Endothelial cell of umbilical vein (primary cell): Measurements from ENCODE around the gene DOCK7. TPM values are rescaled to one million over a fixed set of nuclear protein-coding genes. Genes with fewer than 3 reads are reported as not detected.
"Not testable (repeated sequence)": the region's sequence is repeated elsewhere in the genome, so short reads cannot be mapped to it uniquely, and the experiment has no call there.

Experiments used
- BruUV-seq: library from RNA; stranded (reverse); fragments of 400-500 nt; replicated peaks from 2 replicates; lab custom pipeline; 2021; lab: Mats Ljungman, UMichigan
- CTCF ChIA-PET: fragments of 300-600, 350-600 bp; sonication (Branson Sonifier 250); formaldehyde crosslinking; loops from one replicate; lab custom pipeline; 2021; ENCODE audit warnings: antibody characterized with exemption, inconsistent platforms; lab: Charles Lee
- POLR2A ChIA-PET: fragments of 300-600, 350-600 bp; sonication (Branson Sonifier 250); formaldehyde crosslinking; loops from one replicate; lab custom pipeline; 2021; ENCODE audit warnings: antibody characterized with exemption, inconsistent platforms; lab: Charles Lee
- DNase-seq: peaks from one replicate; pipeline ENCODE4 v3.0.0-alpha.2; 2011; ENCODE audit warnings: low read depth, low spot score
- FAIRE-seq: peaks from 2 replicates; lab custom pipeline; 2011; peaks lifted over from hg19 to GRCh38; lab: Jason Lieb, UNC
- H2AFZ ChIP-seq: 2 replicates; pipeline ENCODE4 v1.6.0; 2012; ENCODE audit warnings: low read depth, low read length, control low read depth, inconsistent platforms
- H3K27ac ChIP-seq: 2 replicates; pipeline ENCODE4 v1.5.1; 2011; ENCODE audit warnings: low read depth, mild to moderate bottlenecking, control low read depth, low read length, moderate library complexity; ENCODE audit not compliant: insufficient read depth
- H3K27me3 ChIP-seq, 2 experiments: 2 replicates each; pipeline versions ENCODE4 v1.6.0 to v1.6.1; 2011; ENCODE audit warnings: low read length in 2 of 2, mixed read lengths in 1 of 2; ENCODE audit not compliant: control insufficient read depth in 2 of 2, insufficient read depth in 2 of 2
- H3K36me3 ChIP-seq, 2 experiments: 2 replicates in 1 of 2; 3 replicates in 1 of 2; pipeline ENCODE4 v1.5.1; 2011; ENCODE audit warnings: low read length in 2 of 2, mild to moderate bottlenecking in 1 of 2, moderate library complexity in 1 of 2; ENCODE audit not compliant: control insufficient read depth in 2 of 2, insufficient read depth in 2 of 2; ENCODE audit errors: extremely low read depth in 1 of 2
- H3K4me1 ChIP-seq: 3 replicates; pipeline ENCODE4 v1.5.1; 2011; ENCODE audit warnings: mild to moderate bottlenecking, low read length; ENCODE audit not compliant: control insufficient read depth, insufficient read depth; ENCODE audit errors: extremely low read depth
- H3K4me2 ChIP-seq: 2 replicates; pipeline ENCODE4 v1.6.1; 2011; ENCODE audit warnings: low read length, control low read depth, mixed read lengths; ENCODE audit not compliant: insufficient read depth
- H3K4me3 ChIP-seq, 3 experiments: fragments of 200-600 bp in 1 of 3; sonication (generic), shearing (Covaris generic) in 1 of 3; replicated peaks in 1 of 3; 2 replicates each; pipeline ENCODE4 v1.5.1; 2011 to 2016; ENCODE audit warnings: control low read depth in 3 of 3, low read length in 3 of 3, mild to moderate bottlenecking in 2 of 3, inconsistent platforms in 1 of 3, low read depth in 1 of 3, moderate library complexity in 1 of 3; ENCODE audit not compliant: insufficient read depth in 1 of 3
- H3K79me2 ChIP-seq: 2 replicates; pipeline ENCODE4 v1.6.0; 2012; ENCODE audit warnings: low read length, inconsistent platforms; ENCODE audit not compliant: control insufficient read depth, insufficient read depth
- H3K9ac ChIP-seq: replicated peaks from 2 replicates; pipeline ENCODE3; 2011; ENCODE audit warnings: low read length, control low read depth; ENCODE audit not compliant: insufficient read depth; ENCODE audit errors: extremely low read depth
- H3K9me1 ChIP-seq: replicated peaks from 3 replicates; pipeline ENCODE4 v1.6.0; 2011; ENCODE audit warnings: mild to moderate bottlenecking, low read length; ENCODE audit not compliant: control insufficient read depth, insufficient read depth; ENCODE audit errors: extremely low read depth
- H3K9me3 ChIP-seq: replicated peaks from 2 replicates; pipeline ENCODE4 v1.5.1; 2012; ENCODE audit warnings: low read length, inconsistent platforms; ENCODE audit not compliant: control insufficient read depth, insufficient read depth
- H4K20me1 ChIP-seq: replicated peaks from 2 replicates; pipeline ENCODE3; 2011; ENCODE audit warnings: mild to moderate bottlenecking, low read length; ENCODE audit not compliant: control insufficient read depth, insufficient read depth; ENCODE audit errors: extremely low read depth
- CTCF ChIP-seq, 2 donors: IDR thresholded peaks; 1 replicate in 1 of 2; 2 replicates in 1 of 2; pipeline ENCODE4 v1.5.1; 2011; ENCODE audit warnings: low read length in 2 of 2, mild to moderate bottlenecking in 2 of 2, moderate library complexity in 2 of 2, control low read depth in 1 of 2, inconsistent platforms in 1 of 2, low read depth in 1 of 2; ENCODE audit not compliant: insufficient read depth in 1 of 2; ENCODE audit errors: extremely low read depth in 1 of 2
- EZH2 ChIP-seq: IDR thresholded peaks from 2 replicates; pipeline ENCODE4 v1.6.1; 2012; ENCODE audit warnings: borderline replicate concordance, low read depth, mild to moderate bottlenecking, moderate library complexity, low read length, inconsistent platforms; ENCODE audit not compliant: severe bottlenecking
- FOS ChIP-seq: IDR thresholded peaks from 2 replicates; pipeline ENCODE4 v1.6.1; 2011; ENCODE audit warnings: mild to moderate bottlenecking, low read length, moderate library complexity, borderline replicate concordance; ENCODE audit not compliant: insufficient read depth
- GATA2 ChIP-seq: IDR thresholded peaks from 2 replicates; pipeline ENCODE4 v1.7.0; 2011; ENCODE audit warnings: low read depth, mild to moderate bottlenecking, moderate library complexity, mixed read lengths, low read length; ENCODE audit not compliant: insufficient read length, insufficient read depth
- JUN ChIP-seq: IDR thresholded peaks from 2 replicates; pipeline ENCODE4 v1.6.1; 2011; ENCODE audit warnings: borderline replicate concordance, low read depth; ENCODE audit not compliant: insufficient read length, insufficient read depth
- MAX ChIP-seq: IDR thresholded peaks from 2 replicates; pipeline ENCODE4 v1.6.1; 2011; ENCODE audit not compliant: insufficient read depth, insufficient read length
- MYC ChIP-seq: IDR thresholded peaks from one replicate; pipeline ENCODE4 v1.6.1; 2011; ENCODE audit warnings: mild to moderate bottlenecking, low read depth, low read length
- POLR2A ChIP-seq: IDR thresholded peaks from 2 replicates; pipeline ENCODE4 v1.6.1; 2012; ENCODE audit warnings: low read depth, mild to moderate bottlenecking, control low read depth, low read length
- POLR2AphosphoS5 ChIP-seq: IDR thresholded peaks from 2 replicates; pipeline ENCODE4 v1.6.1; 2012; ENCODE audit warnings: low read depth, mild to moderate bottlenecking, control low read depth, low read length, moderate library complexity; ENCODE audit not compliant: insufficient read depth
- dilution Hi-C: fragments of 300-500 bp; cut with MboI; formaldehyde crosslinking; loops from one replicate; pipeline ENCODE4 v1.15.0; 2019; ENCODE audit warnings: low sequenced_read_pairs; ENCODE audit not compliant: extremely low pct_ligation_motif_present
- intact Hi-C: fragments of 100-400 bp; cut with micrococcal nuclease; formaldehyde crosslinking; loops from one replicate; pipeline ENCODE4 v1.10.0; 2022
- polyA plus RNA-seq, 4 experiments: library from polyadenylated mRNA; depleted of rRNA in 3 of 4; stranded (reverse) in 3 of 4; unstranded in 1 of 4; fragments of >200 nt; gene quantifications; 2 replicates each; pipeline versions ENCODE4 v1.2.1 to v1.2.3, GENCODE V29; 2011 to 2012; ENCODE audit warnings: missing spikeins in 1 of 4
- total RNA-seq: library from RNA; stranded (reverse); gene quantifications from 2 replicates; pipeline ENCODE4 v1.2.3, GENCODE V29; 2021

The DOCK7 gene
- total and polyA plus RNA-seq, 2 donors (not counting 3 experiments of a cell fraction or from before 2014, with no cell fraction given), result 9.4 to 31.9 TPM

- Histone ChIP-seq H3K9me1 (no peaks in the 10 kb centered on the region), H4K20me1 (no peaks in the 10 kb centered on the region), H3K4me3 (no peak overlapping the region), H3K9ac (no peak overlapping the region), H3K4me2 (no peak overlapping the region), H3K79me2 (no peaks in the 10 kb centered on the region), H3K9me3 (no peaks in the 10 kb centered on the region), H3K27ac (no peak overlapping the region), H3K4me1 (no peaks in the 10 kb centered on the region), H3K27me3 (no peaks in the 10 kb centered on the region), H2AFZ (no peak overlapping the region), H3K36me3 (no peaks in the 10 kb centered on the region)
- FAIRE-seq (no peak), DNase-seq (no peak)
- ChIA-PET CTCF (interaction anchor here (0.9 kb wide), 1 partner anchor 270 kb away, joined by 3 read pairs; no protein-coding TSS in a partner anchor), POLR2A (no interaction called here)
- dilution Hi-C loops (no loop called here), intact Hi-C loops (no loop called here)
- no TSS peak for BruUV-seq
- TF ChIP-seq FOS, result no peak
- TF ChIP-seq POLR2AphosphoS5, result no peak
- TF ChIP-seq EZH2, result no peak
- no peak for TF ChIP-seq GATA2
- no peak for TF ChIP-seq POLR2A
- TF ChIP-seq MYC, result no peak
- no peak for TF ChIP-seq MAX
- TF ChIP-seq JUN, result no peak
- no peak for TF ChIP-seq CTCF (IDR thresholded peaks at IDR 0.05; ENCODE audit: extremely low read depth in 1 of 2, insufficient read depth in 1 of 2, low read depth in 1 of 2, low read length in 2 of 2)
These were observed 75.4 kb downstream of the DOCK7 start for GRCh38 chr1:62612770-62613169.

GRCh38 chr1:62610588-62610987, 77.6 kb downstream of the DOCK7 start:
- H4K20me1 ChIP-seq, H3K4me3 ChIP-seq, FAIRE-seq, BruUV-seq, H3K27me3 ChIP-seq, H3K36me3 ChIP-seq, intact Hi-C loops, H3K79me2 ChIP-seq, H3K9me1 ChIP-seq, H2AFZ ChIP-seq, H3K9me3 ChIP-seq, H3K4me1 ChIP-seq, DNase-seq, H3K27ac ChIP-seq, POLR2A ChIA-PET, H3K4me2 ChIP-seq, H3K9ac ChIP-seq, dilution Hi-C loops: not testable (repeated sequence)
- CTCF ChIA-PET, result interaction anchor here (0.7 to 1.0 kb wide), 2 partner anchors 9 to 13 kb away, joined by 3 read pairs; no protein-coding TSS in a partner anchor
